A673 (cell line): ENCODE measurements around the gene DENND1A. TPM values are rescaled to one million over a fixed set of nuclear protein-coding genes. Genes with fewer than 3 reads are reported as not detected.

ENCODE experiments used
- BruUV-seq: library from RNA; stranded (reverse); fragments of 400-500 nt; replicated peaks from 2 replicates; lab custom pipeline; 2021; lab: Mats Ljungman, UMichigan
- CTCF ChIA-PET: fragments of 300-600 bp; sonication (Branson Sonifier 250); formaldehyde crosslinking; loops from one replicate; lab custom pipeline; 2022; ENCODE audit warnings: antibody characterized with exemption; lab: Charles Lee
- POLR2A ChIA-PET: fragments of 300-600 bp; sonication (Branson Sonifier 250); formaldehyde crosslinking; loops from one replicate; lab custom pipeline; 2022; ENCODE audit warnings: antibody characterized with exemption; ENCODE audit not compliant: low non-redundant PET; lab: Charles Lee
- DNase-seq: peaks from one replicate; pipeline ENCODE4 v3.0.0-alpha.2; 2015; ENCODE audit warnings: low spot score
- H3K27ac ChIP-seq: fragments of 200-600 bp; sonication (generic); 2 replicates; pipeline ENCODE4 v1.5.1; 2016; ENCODE audit warnings: mixed run types, low read depth, mild to moderate bottlenecking, mixed read lengths, antibody characterized with exemption, low read length; ENCODE audit not compliant: poor library complexity, severe bottlenecking
- H3K27me3 ChIP-seq: fragments of 200-600 bp; sonication (generic); replicated peaks from 2 replicates; pipeline ENCODE4 v1.6.1; 2017; ENCODE audit warnings: mixed run types, low read depth, mild to moderate bottlenecking, mixed read lengths, antibody characterized with exemption, low read length; ENCODE audit not compliant: insufficient read depth, poor library complexity
- H3K36me3 ChIP-seq: fragments of 200-600 bp; sonication (generic); 2 replicates; pipeline ENCODE4 v1.6.1; 2016; ENCODE audit warnings: mixed run types, mild to moderate bottlenecking, mixed read lengths, antibody characterized with exemption, low read length; ENCODE audit not compliant: insufficient read depth, poor library complexity, severe bottlenecking
- H3K4me1 ChIP-seq: fragments of 200-600 bp; sonication (generic); 2 replicates; pipeline ENCODE4 v1.6.1; 2017; ENCODE audit warnings: mixed run types, mild to moderate bottlenecking, mixed read lengths, antibody characterized with exemption, low read length; ENCODE audit not compliant: insufficient read depth, poor library complexity, severe bottlenecking
- H3K4me3 ChIP-seq: fragments of 200-600 bp; sonication (generic); 2 replicates; pipeline ENCODE4 v1.5.1; 2016; ENCODE audit warnings: low read depth, mixed run types, mild to moderate bottlenecking, mixed read lengths, low read length; ENCODE audit not compliant: poor library complexity, severe bottlenecking
- H3K9me3 ChIP-seq: fragments of 200-600 bp; sonication (generic); 2 replicates; pipeline ENCODE4 v1.6.1; 2016; ENCODE audit warnings: mixed run types, low read depth, mild to moderate bottlenecking, mixed read lengths, antibody characterized with exemption, low read length; ENCODE audit not compliant: poor library complexity, severe bottlenecking
- EZH2 ChIP-seq: fragments of 200-600 bp; sonication (generic); IDR thresholded peaks from 2 replicates; pipeline ENCODE4 v1.6.1; 2017; ENCODE audit warnings: borderline replicate concordance, low read depth, mild to moderate bottlenecking, mixed read lengths, antibody characterized with exemption, low read length; ENCODE audit not compliant: poor library complexity, severe bottlenecking
- intact Hi-C: fragments of 100-400 bp; cut with micrococcal nuclease; formaldehyde crosslinking; loops from one replicate; pipeline ENCODE4 v1.10.0; 2022; ENCODE audit not compliant: unreplicated experiment
- total RNA-seq: library from RNA; stranded (reverse); gene quantifications from 2 replicates; pipeline ENCODE4 v1.2.3, GENCODE V29; 2021
- TF ChIP-seq, protein P1 (sequence below): fragments of 300-800, 200-600 bp; sonication (generic); conservative IDR thresholded peaks from 2 replicates; pipeline ENCODE4 v1.5.1; 2017; ENCODE audit warnings: low read depth, mild to moderate bottlenecking, antibody characterized with exemption, low read length, moderate library complexity, mixed read lengths

The DENND1A gene
- total RNA-seq, 1 experiment from 2014 or later, result 12.0 TPM

DNA sequence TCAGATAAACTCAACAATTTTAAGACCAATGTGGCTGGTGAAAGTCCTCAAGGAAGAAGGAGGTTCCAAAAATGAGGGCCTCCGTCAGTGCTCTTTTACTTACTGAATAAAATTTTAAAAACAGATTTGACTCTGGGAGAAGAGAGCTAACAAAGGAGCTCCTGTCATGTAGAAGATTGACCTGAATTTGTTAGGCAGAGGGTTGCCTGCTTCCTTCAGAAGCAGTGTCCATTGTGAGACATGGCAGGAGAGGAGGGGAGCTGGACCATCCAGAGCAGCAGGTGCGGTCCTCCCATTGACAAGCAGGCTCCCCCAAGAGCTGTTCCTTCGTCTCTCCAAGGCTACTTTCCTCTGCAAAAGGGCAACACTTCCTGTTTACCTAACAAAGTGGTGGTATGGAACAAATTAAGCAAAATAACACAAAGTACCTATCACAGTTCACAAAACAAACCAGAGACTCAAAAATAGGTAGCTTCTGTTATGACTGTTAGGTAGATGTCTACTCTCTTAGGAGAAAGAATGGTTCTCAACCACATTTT, 238.1 kb downstream of the DENND1A start:
- no TSS peak for BruUV-seq
- Histone ChIP-seq H3K27me3 (no peaks in the 10 kb centered on the region), H3K36me3 (no peaks in the 10 kb centered on the region), H3K4me1 (peaks cover 12% of the 10 kb centered on the region), H3K9me3 (no peaks in the 10 kb centered on the region), H3K27ac (no peak overlapping the region), H3K4me3 (no peak overlapping the region)
- TF ChIP-seq, protein P1, sequence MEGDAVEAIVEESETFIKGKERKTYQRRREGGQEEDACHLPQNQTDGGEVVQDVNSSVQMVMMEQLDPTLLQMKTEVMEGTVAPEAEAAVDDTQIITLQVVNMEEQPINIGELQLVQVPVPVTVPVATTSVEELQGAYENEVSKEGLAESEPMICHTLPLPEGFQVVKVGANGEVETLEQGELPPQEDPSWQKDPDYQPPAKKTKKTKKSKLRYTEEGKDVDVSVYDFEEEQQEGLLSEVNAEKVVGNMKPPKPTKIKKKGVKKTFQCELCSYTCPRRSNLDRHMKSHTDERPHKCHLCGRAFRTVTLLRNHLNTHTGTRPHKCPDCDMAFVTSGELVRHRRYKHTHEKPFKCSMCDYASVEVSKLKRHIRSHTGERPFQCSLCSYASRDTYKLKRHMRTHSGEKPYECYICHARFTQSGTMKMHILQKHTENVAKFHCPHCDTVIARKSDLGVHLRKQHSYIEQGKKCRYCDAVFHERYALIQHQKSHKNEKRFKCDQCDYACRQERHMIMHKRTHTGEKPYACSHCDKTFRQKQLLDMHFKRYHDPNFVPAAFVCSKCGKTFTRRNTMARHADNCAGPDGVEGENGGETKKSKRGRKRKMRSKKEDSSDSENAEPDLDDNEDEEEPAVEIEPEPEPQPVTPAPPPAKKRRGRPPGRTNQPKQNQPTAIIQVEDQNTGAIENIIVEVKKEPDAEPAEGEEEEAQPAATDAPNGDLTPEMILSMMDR, result no peak
- TF ChIP-seq EZH2, result no peak
- DNase-seq, result no peak
- ChIA-PET CTCF (no interaction called here), POLR2A (interaction anchor here (0.6 kb wide), 1 partner anchor 180 kb away, joined by 3 read pairs; no protein-coding TSS in a partner anchor)
- intact Hi-C loops, result no loop called here

DNA sequence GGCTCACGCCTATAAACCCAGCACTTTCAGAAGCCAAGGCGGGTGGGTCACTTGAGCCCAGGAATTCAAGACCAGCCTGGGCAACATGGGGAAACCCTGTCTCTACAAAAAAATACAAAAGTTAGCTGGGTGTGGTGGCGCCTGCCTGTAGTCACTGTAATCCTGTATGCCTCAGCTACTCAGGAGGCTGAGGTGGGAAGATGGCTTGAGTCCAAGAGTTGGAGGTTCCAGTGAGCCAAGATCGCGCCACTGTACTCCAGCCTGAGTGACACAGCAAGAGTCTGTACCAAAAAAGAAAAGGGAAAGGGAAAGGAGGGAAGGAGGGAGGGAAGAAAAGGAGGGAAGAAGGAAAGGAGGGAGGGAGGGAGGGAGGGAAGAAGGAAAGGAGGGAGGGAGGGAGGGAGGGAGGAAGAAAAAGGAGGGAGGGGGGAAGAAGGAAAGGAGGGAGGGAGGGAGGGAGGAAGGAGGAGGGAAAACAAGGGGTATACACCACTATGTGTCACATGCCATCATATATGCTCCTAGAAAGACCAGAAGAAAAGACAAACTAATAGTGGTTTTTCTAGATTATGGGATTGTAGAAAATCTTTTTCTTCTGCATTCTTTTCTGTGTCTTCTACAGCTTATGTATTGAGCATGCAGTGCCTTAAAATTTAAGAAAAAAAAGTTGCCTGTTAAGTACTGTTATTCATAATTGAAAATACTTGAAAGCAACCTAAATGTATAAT, 240.1 kb downstream of the DENND1A start:
- Histone ChIP-seq H3K27ac (no peak overlapping the region), H3K4me1 (peaks cover 24% of the 10 kb centered on the region), H3K27me3 (no peaks in the 10 kb centered on the region), H3K36me3 (no peaks in the 10 kb centered on the region), H3K9me3 (no peaks in the 10 kb centered on the region), H3K4me3 (no peak overlapping the region)
- intact Hi-C loops, result no loop called here
- TF ChIP-seq, protein P1, result no peak
- no peak for TF ChIP-seq EZH2
- ChIA-PET CTCF (no interaction called here), POLR2A (no interaction called here)
- BruUV-seq, result no TSS peak
- no peak for DNase-seq

DNA sequence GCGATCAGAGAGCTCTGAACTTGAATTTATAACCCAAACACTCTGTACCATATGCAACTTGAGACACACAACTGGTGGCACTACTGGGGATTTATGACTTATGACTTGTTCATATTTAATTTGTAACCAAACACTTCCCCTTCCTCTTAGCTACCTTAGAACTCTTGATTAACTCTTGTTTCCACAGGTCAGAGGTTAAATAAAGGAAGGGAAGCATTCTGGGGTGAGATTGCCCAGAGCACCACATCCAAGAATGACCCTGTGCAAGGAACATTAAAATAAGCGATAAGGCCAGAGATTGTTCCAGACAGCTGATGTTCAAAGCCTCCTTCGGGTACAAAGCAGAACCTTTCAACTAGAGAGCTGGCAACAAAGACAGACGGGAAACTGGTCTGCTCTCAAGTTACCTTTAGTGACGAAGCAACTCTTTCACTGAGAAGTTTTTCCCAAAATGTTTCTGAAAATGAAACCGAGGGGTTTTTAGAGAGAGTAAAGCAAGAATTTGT, 242.6 kb downstream of the DENND1A start:
- POLR2A ChIA-PET, result no interaction called here
- intact Hi-C loops, result no loop called here
- no TSS peak for BruUV-seq

More for the DNA sequence above, 242.6 kb downstream of the DENND1A start:
- H3K27me3 ChIP-seq, result peaks cover 3% of the 10 kb centered on the region
- no peak overlapping the region for H3K27ac ChIP-seq
- no peaks in the 10 kb centered on the region for H3K36me3 ChIP-seq
- CTCF ChIA-PET, result no interaction called here
- TF ChIP-seq EZH2, result no peak
- TF ChIP-seq, protein P1, result no peak
- peaks cover 24% of the 10 kb centered on the region for H3K4me1 ChIP-seq
- H3K9me3 ChIP-seq, result no peaks in the 10 kb centered on the region
- DNase-seq, result no peak
- H3K4me3 ChIP-seq, result no peak overlapping the region
